ENCODE results near the gene ARHGAP15.

The ARHGAP15 gene

DNA sequence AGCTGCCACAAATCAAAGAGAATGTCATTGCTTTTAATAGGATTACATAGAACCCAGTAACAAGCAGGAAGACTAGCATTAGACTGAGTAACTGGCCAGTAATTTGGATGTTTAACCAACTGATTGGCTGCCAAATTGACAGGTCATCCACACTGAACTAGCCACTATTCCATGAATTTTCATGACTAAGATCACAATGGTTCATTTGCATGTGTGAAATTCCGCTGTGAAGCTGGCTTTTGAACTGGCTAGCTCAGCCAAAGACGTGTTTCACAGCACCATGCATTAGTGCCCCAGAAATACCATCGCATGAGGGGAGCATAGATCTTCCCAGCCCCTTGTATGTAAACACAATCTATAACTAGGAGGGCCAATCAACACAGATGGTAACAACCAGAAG lies 649.8 kb downstream of the ARHGAP15 start:
- H3K27ac ChIP-seq: no peak overlapping the region
- no peak for DNase-seq (ENCODE audit: low spot score)
- TF ChIP-seq, protein P1, sequence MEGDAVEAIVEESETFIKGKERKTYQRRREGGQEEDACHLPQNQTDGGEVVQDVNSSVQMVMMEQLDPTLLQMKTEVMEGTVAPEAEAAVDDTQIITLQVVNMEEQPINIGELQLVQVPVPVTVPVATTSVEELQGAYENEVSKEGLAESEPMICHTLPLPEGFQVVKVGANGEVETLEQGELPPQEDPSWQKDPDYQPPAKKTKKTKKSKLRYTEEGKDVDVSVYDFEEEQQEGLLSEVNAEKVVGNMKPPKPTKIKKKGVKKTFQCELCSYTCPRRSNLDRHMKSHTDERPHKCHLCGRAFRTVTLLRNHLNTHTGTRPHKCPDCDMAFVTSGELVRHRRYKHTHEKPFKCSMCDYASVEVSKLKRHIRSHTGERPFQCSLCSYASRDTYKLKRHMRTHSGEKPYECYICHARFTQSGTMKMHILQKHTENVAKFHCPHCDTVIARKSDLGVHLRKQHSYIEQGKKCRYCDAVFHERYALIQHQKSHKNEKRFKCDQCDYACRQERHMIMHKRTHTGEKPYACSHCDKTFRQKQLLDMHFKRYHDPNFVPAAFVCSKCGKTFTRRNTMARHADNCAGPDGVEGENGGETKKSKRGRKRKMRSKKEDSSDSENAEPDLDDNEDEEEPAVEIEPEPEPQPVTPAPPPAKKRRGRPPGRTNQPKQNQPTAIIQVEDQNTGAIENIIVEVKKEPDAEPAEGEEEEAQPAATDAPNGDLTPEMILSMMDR (IDR thresholded peaks at IDR 0.05): no peak
- H3K4me3 ChIP-seq: no peak overlapping the region

DNA sequence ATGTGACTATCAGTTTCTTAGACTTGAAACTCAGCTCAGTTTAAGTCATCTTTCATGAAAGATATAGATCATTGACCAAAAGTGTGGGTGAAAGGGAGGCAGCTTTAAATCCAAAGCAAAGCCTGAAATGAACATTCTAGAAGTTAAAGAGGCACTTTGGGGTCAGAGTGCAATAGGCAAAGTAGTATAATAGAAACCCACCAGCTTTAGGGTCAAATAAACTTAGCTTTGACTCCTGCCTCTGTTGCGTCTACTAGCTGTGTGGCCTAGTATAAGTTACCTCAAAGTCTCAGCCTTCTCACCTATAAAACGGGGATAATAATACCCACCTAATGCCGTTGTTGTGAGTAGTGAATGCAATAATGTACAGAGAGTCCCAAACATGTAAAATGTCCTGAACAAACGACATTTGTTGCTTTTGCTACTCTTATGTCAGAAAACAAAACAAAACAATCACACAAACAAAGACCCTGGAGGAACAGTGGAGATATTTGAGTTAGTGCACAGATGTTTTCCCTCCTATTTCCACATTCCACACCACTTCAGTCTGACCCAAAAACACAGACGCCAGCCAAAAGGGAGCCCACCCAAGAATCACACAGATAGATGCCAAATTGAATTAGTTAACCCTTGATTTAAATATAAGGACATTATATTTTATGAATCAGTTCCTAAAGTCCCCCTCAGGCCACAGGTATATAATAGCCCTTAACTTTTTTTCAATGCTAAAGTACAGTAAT lies 657.0 kb downstream of the ARHGAP15 start:
- TF ChIP-seq, protein P1 (IDR thresholded peaks at IDR 0.05): no peak
- DNase-seq (ENCODE audit: low spot score): no peak
- H3K27ac ChIP-seq: no peak overlapping the region
- H3K4me3 ChIP-seq: no peak overlapping the region

DNA sequence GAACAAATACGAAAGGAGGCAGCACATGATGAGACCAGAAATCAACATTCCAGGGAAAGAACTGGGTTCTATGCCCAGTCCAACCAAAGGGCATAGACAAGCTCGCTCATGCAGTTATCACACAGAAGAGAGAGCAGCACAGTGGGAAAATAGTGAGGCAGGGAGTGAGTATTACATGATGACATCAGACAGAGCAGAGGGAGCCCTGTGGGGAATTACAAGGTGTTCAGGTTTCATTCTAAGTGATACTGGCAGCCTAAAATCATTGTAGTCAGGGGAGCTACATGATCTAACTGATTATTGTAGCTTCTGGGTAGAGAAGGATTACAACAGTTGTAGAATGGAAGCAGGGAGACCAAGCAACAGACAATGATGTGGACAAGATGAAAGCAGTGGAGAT lies 658.5 kb downstream of the ARHGAP15 start:
- no peak overlapping the region for H3K27ac ChIP-seq
- H3K4me3 ChIP-seq: no peak overlapping the region
- TF ChIP-seq, protein P1 (IDR thresholded peaks at IDR 0.05): no peak
- no peak for DNase-seq (ENCODE audit: low spot score)

DNA sequence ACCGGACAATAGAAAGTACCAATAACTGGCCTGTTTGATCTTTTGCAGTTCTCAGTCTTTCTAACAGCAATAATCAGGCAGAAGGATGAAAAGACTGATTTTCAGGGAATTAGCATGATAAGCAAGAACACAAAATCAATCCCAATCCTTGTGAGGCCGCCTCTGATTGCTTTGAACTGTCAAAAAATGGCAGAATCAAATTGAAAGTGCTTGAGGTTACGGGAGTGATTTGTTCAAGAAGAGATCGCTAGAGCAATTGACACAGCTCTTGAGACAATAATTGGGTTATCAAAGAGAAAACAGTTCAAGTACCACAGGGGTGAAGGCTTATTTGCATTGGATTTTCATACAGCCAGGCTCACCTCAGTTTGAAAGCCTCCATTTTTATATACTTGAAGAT lies 663.4 kb downstream of the ARHGAP15 start:
- TF ChIP-seq, protein P1 (IDR thresholded peaks at IDR 0.05): no peak
- no peak for DNase-seq (ENCODE audit: low spot score)
- H3K27ac ChIP-seq: no peak overlapping the region
- no peak overlapping the region for H3K4me3 ChIP-seq

DNA sequence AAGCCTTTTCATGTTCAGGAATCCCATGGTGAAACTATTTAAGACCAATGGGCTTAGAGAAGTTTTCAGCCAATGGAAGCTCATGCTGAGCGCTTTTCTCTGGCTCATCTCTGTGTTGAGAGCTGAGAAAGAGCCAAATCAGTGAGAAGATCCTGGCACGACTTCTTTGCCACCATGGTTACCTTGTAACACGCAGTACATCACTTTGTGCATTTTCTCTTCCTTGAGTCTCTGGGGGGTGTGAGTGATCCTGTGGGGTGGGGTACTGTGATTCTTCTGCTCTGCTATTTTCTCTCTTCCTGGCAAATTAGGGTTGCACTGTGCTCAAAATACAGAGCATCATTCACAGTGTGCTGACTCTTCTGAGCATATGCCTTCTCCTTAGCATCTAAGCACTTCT lies 664.2 kb downstream of the ARHGAP15 start:
- DNase-seq (ENCODE audit: low spot score): no peak
- Histone ChIP-seq H3K4me3 (no peak overlapping the region), H3K27ac (no peak overlapping the region)
- TF ChIP-seq, protein P1 (IDR thresholded peaks at IDR 0.05): no peak

DNA sequence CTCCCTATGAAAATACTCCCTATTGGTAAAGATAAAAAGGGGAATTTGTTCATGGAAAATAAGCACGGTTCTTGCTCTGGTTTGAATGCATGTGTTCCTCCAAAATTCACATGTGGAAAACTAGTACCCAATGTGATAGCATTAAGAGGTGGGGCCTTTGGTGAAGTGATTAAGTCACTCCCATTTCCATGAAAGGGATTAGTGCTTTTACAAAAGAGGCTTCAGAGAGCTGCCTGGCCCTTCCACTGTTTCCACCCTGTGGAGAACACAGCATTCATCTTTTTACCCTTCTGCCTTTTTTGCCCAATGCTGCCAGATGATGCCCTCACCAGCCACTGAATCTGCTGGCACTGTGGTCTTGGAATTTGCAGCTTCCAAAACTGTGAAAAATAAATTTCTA lies 666.8 kb downstream of the ARHGAP15 start:
- TF ChIP-seq, protein P1 (IDR thresholded peaks at IDR 0.05): no peak
- H3K4me3 ChIP-seq: no peak overlapping the region
- DNase-seq (ENCODE audit: low spot score): no peak
- H3K27ac ChIP-seq: no peak overlapping the region

DNA sequence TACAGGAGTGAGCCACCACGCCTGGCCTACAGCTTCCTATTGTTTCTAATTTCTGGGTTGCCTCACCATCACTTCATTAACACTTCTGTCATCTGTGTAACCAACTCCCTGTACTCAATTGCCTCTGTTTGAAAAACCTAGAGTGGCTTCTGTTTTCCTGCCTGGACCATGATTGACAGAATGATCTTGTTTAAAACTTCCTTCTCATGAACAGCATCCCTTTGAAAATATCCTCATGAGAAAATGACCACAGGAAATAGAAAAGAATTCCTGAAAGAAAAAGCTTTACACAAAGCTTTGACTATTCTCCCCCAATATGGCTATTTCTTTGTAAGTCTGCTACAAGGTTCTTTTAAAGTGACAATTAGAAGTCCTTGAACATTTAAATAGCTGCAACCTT lies 672.3 kb downstream of the ARHGAP15 start:
- TF ChIP-seq, protein P1 (IDR thresholded peaks at IDR 0.05): no peak
- Histone ChIP-seq H3K27ac (no peak overlapping the region), H3K4me3 (no peak overlapping the region)
- DNase-seq (ENCODE audit: low spot score): no peak

All from coronary artery (tissue), 2 donors.